Trophoblast cell (in vitro differentiated cells and primary cell): ENCODE data around the gene DYNC2I2.

Experiments
- DNase-seq, 2 donors: peaks; one replicate each; pipeline ENCODE4 v3.0.0-alpha.2; 2016
- H2AFZ ChIP-seq: 2 replicates; pipeline ENCODE4 v1.6.1; 2013; ENCODE audit warnings: low read length, moderate library complexity, mild to moderate bottlenecking; ENCODE audit not compliant: insufficient read depth, poor library complexity
- H2AK5ac ChIP-seq: 2 replicates; pipeline ENCODE4 v1.6.1; 2013; ENCODE audit warnings: mild to moderate bottlenecking, low read length
- H2BK120ac ChIP-seq: 2 replicates; pipeline ENCODE4 v1.6.1; 2013; ENCODE audit warnings: low read length, mild to moderate bottlenecking, moderate library complexity; ENCODE audit not compliant: insufficient read depth, poor library complexity
- H2BK12ac ChIP-seq: 2 replicates; pipeline ENCODE4 v1.6.1; 2013; ENCODE audit warnings: mild to moderate bottlenecking, low read length, moderate library complexity
- H2BK5ac ChIP-seq: 2 replicates; pipeline ENCODE4 v1.6.1; 2013; ENCODE audit warnings: low read length, low read depth, moderate library complexity, mild to moderate bottlenecking; ENCODE audit not compliant: poor library complexity
- H3K14ac ChIP-seq: 2 replicates; pipeline ENCODE4 v1.6.1; 2013; ENCODE audit warnings: mild to moderate bottlenecking, low read length
- H3K18ac ChIP-seq: 2 replicates; pipeline ENCODE4 v1.6.1; 2013; ENCODE audit warnings: mild to moderate bottlenecking, low read length
- H3K23ac ChIP-seq: 2 replicates; pipeline ENCODE4 v1.6.1; 2013; ENCODE audit warnings: low read length
- H3K27ac ChIP-seq: 2 replicates; pipeline ENCODE4 v1.5.1; 2013; ENCODE audit warnings: low read depth, mild to moderate bottlenecking, inconsistent platforms, low read length, moderate library complexity
- H3K27me3 ChIP-seq: 2 replicates; pipeline ENCODE4 v1.6.1; 2013; ENCODE audit warnings: inconsistent platforms, mild to moderate bottlenecking, low read length, moderate library complexity; ENCODE audit not compliant: insufficient read depth
- H3K36me3 ChIP-seq, 2 experiments: 1 replicate in 1 of 2; 2 replicates in 1 of 2; pipeline ENCODE4 v1.6.1; 2013; ENCODE audit warnings: low read length in 2 of 2, mild to moderate bottlenecking in 2 of 2, moderate library complexity in 1 of 2; ENCODE audit not compliant: insufficient read depth in 2 of 2, control insufficient read depth in 1 of 2
- H3K4ac ChIP-seq: 2 replicates; pipeline ENCODE4 v1.6.1; 2013; ENCODE audit warnings: low read depth, mild to moderate bottlenecking, low read length, moderate library complexity
- H3K4me1 ChIP-seq, 2 experiments: 1 replicate in 1 of 2; 2 replicates in 1 of 2; pipeline ENCODE4 v1.6.1; 2013; ENCODE audit warnings: low read length in 2 of 2, mild to moderate bottlenecking in 2 of 2, moderate library complexity in 1 of 2; ENCODE audit not compliant: insufficient read depth in 2 of 2, control insufficient read depth in 1 of 2
- H3K4me2 ChIP-seq: 2 replicates; pipeline ENCODE4 v1.6.1; 2013; ENCODE audit warnings: inconsistent platforms, mild to moderate bottlenecking, low read length, moderate library complexity
- H3K4me3 ChIP-seq: 2 replicates; pipeline ENCODE4 v1.5.1; 2013; ENCODE audit warnings: mild to moderate bottlenecking, low read depth, low read length, inconsistent platforms
- H3K79me1 ChIP-seq: one replicate; pipeline ENCODE4 v1.6.1; 2013; ENCODE audit warnings: low read length
- H3K79me2 ChIP-seq: 2 replicates; pipeline ENCODE4 v1.6.1; 2013; ENCODE audit warnings: low read length, mild to moderate bottlenecking; ENCODE audit not compliant: control insufficient read depth, insufficient read depth, poor library complexity
- H3K9ac ChIP-seq: 2 replicates; pipeline ENCODE4 v1.6.1; 2013; ENCODE audit warnings: mild to moderate bottlenecking, low read length
- H3K9me3 ChIP-seq: 2 replicates; pipeline ENCODE4 v1.6.1; 2013; ENCODE audit warnings: low read depth, mild to moderate bottlenecking, control low read depth, inconsistent platforms, low read length; ENCODE audit not compliant: insufficient read depth
- H4K12ac ChIP-seq: 2 replicates; pipeline ENCODE4 v1.6.1; 2013; ENCODE audit warnings: low read depth, mild to moderate bottlenecking, low read length, moderate library complexity
- H4K8ac ChIP-seq: 2 replicates; pipeline ENCODE4 v1.6.1; 2013; ENCODE audit warnings: low read depth, mild to moderate bottlenecking, low read length, moderate library complexity
- H4K91ac ChIP-seq: one replicate; pipeline ENCODE4 v1.6.1; 2013; ENCODE audit warnings: low read depth, mild to moderate bottlenecking, low read length, moderate library complexity
- WGBS: extraction: QIAGEN DNeasy Blood & Tissue Kit; methylation state at CpG from one replicate; pipeline ENCODE4 v1.1.7; 2013; ENCODE audit warnings: missing lambda C conversion rate; ENCODE audit not compliant: insufficient read length, insufficient coverage; ENCODE audit errors: extremely low coverage; 5-methylcytosine and 5-hydroxymethylcytosine counted together

Gene DYNC2I2

GRCh38 chr9:128703616-128704355 lies 47.1 kb upstream of the DYNC2I2 start:
- H3K9me3 ChIP-seq = peaks cover 3% of the 10 kb centered on the region
- no CpG with 5 or more reads among the region's 31 CpGs for WGBS
- no peak overlapping the region for H2BK5ac ChIP-seq
- H2AK5ac ChIP-seq = peak overlapping the region; percentile 57
- H3K4me3 ChIP-seq = peak overlapping the region; percentile 37
- peaks cover 16 to 18% of the 10 kb centered on the region in 2 experiments for H3K36me3 ChIP-seq
- H2BK120ac ChIP-seq = no peak overlapping the region
- H3K23ac ChIP-seq = no peak overlapping the region
- peak overlapping the region; percentile 63 for H3K18ac ChIP-seq
- no peak for DNase-seq
- peak overlapping the region; percentile 68 for H3K14ac ChIP-seq
- peak overlapping the region; percentile 51 for H3K4ac ChIP-seq
- H4K12ac ChIP-seq = peak overlapping the region; percentile 74
- H3K79me1 ChIP-seq = peaks cover 5% of the 10 kb centered on the region
- peak overlapping the region; percentile 42 for H4K91ac ChIP-seq
- H4K8ac ChIP-seq = peak overlapping the region; percentile 84
- no peak overlapping the region for H3K9ac ChIP-seq
- H3K27me3 ChIP-seq = no peaks in the 10 kb centered on the region
- H3K4me2 ChIP-seq = peak overlapping the region; percentile 99
- H2BK12ac ChIP-seq = no peak overlapping the region
- H3K27ac ChIP-seq = no peak overlapping the region
- peaks cover 9 to 11% of the 10 kb centered on the region in 2 experiments for H3K4me1 ChIP-seq
- peaks cover 4% of the 10 kb centered on the region for H3K79me2 ChIP-seq
- H2AFZ ChIP-seq = peak overlapping the region; percentile 75

GRCh38 chr9:128702949-128703615 lies 46.4 kb upstream of the DYNC2I2 start:
- Histone ChIP-seq H3K18ac (peak overlapping the region; percentile 63), H3K79me1 (peaks cover 5% of the 10 kb centered on the region), H2AFZ (peak overlapping the region; percentile 75), H4K12ac (peak overlapping the region; percentile 74), H3K4me2 (peak overlapping the region; percentile 99), H3K14ac (peak overlapping the region; percentile 77), H3K23ac (no peak overlapping the region), H4K8ac (peak overlapping the region; percentile 84), H3K4me3 (peak overlapping the region; percentile 83), H3K27ac (no peak overlapping the region), H4K91ac (peak overlapping the region; percentile 55), H2AK5ac (peak overlapping the region; percentile 57), H3K27me3 (no peaks in the 10 kb centered on the region), H2BK12ac (no peak overlapping the region), H3K4me1 (peaks cover 9 to 11% of the 10 kb centered on the region in 2 experiments), H2BK5ac (no peak overlapping the region), H2BK120ac (peak overlapping the region; percentile 61), H3K79me2 (peaks cover 4% of the 10 kb centered on the region), H3K9me3 (peaks cover 3% of the 10 kb centered on the region), H3K9ac (peak overlapping the region; percentile 89), H3K36me3 (peaks cover 16 to 18% of the 10 kb centered on the region in 2 experiments), H3K4ac (peak overlapping the region; percentile 51)
- WGBS = no CpG with 5 or more reads among the region's 55 CpGs
- DNase-seq = no peak

GRCh38 chr9:128702445-128702948 lies 45.9 kb upstream of the DYNC2I2 start, which contains the start of gene PKN3:
Gene PKN3 (plus strand): TSS chr9:128702503. CDS start chr9:128702916, 413 bp downstream.
- peak within 1 kb of the TSS; percentile 83 for H3K4me3 ChIP-seq
- H3K27me3 ChIP-seq = no peaks in the 10 kb centered on the region
- H3K4ac ChIP-seq = peak within 1 kb of the TSS; percentile 59
- H4K8ac ChIP-seq = peak within 1 kb of the TSS; percentile 84
- no peak within 1 kb of the TSS for H3K23ac ChIP-seq
- peaks cover 16 to 17% of the 10 kb centered on the region in 2 experiments for H3K36me3 ChIP-seq
- peaks cover 5% of the 10 kb centered on the region for H3K79me1 ChIP-seq
- H3K9ac ChIP-seq = peak within 1 kb of the TSS; percentile 89
- peak within 1 kb of the TSS; percentile 86 for H2BK12ac ChIP-seq
- peak within 1 kb of the TSS; percentile 99 for H3K4me2 ChIP-seq
- H4K91ac ChIP-seq = peak within 1 kb of the TSS; percentile 76
- H3K9me3 ChIP-seq = peaks cover 3% of the 10 kb centered on the region
- peak within 1 kb of the TSS; percentile 72 for H3K18ac ChIP-seq
- peak within 1 kb of the TSS; percentile 80 for H4K12ac ChIP-seq
- H3K14ac ChIP-seq = peak within 1 kb of the TSS; percentile 77
- DNase-seq = peak; percentile 71 to 92
- peak within 1 kb of the TSS; percentile 87 for H2BK5ac ChIP-seq
- H3K79me2 ChIP-seq = peaks cover 4% of the 10 kb centered on the region
- H2BK120ac ChIP-seq = peak within 1 kb of the TSS; percentile 90
- H3K27ac ChIP-seq = peak within 1 kb of the TSS; percentile 83
- WGBS = no CpG with 5 or more reads among the region's 65 CpGs
- H2AK5ac ChIP-seq = peak within 1 kb of the TSS; percentile 57
- H3K4me1 ChIP-seq = peaks cover 9 to 11% of the 10 kb centered on the region in 2 experiments
- H2AFZ ChIP-seq = peak within 1 kb of the TSS; percentile 75

- no peak overlapping the region for H3K23ac ChIP-seq
- H2BK120ac ChIP-seq = no peak overlapping the region
- no peak overlapping the region for H3K4me3 ChIP-seq
- no peaks in the 10 kb centered on the region for H3K27me3 ChIP-seq
- no peak overlapping the region for H2BK12ac ChIP-seq
- no peak overlapping the region for H3K14ac ChIP-seq
- H3K4ac ChIP-seq = no peak overlapping the region
- peaks cover 8 to 9% of the 10 kb centered on the region in 2 experiments for H3K36me3 ChIP-seq
- H4K91ac ChIP-seq = no peak overlapping the region
- no peak overlapping the region for H2AK5ac ChIP-seq
- H3K9me3 ChIP-seq = peaks cover 3% of the 10 kb centered on the region
- H4K12ac ChIP-seq = no peak overlapping the region
- no peak overlapping the region for H4K8ac ChIP-seq
- no peak overlapping the region for H3K4me2 ChIP-seq
- DNase-seq = no peak
- H3K79me2 ChIP-seq = peaks cover 4% of the 10 kb centered on the region
- H3K18ac ChIP-seq = no peak overlapping the region
- no CpG with 5 or more reads among the region's 10 CpGs for WGBS
- H3K9ac ChIP-seq = no peak overlapping the region
- no peak overlapping the region for H2BK5ac ChIP-seq
- peaks cover 9 to 11% of the 10 kb centered on the region in 2 experiments for H3K4me1 ChIP-seq
- H3K79me1 ChIP-seq = peaks cover 5% of the 10 kb centered on the region
- H3K27ac ChIP-seq = no peak overlapping the region
- no peak overlapping the region for H2AFZ ChIP-seq
Observed at GRCh38 chr9:128701227-128701854, 44.7 kb upstream of the DYNC2I2 start.
